A673 (cell line): ENCODE measurements around the gene ARMH3. TPM values are rescaled to one million over a fixed set of nuclear protein-coding genes. Genes with fewer than 3 reads are reported as not detected.

ENCODE experiments used
- BruUV-seq: library from RNA; stranded (reverse); fragments of 400-500 nt; replicated peaks from 2 replicates; lab custom pipeline; 2021; lab: Mats Ljungman, UMichigan
- CTCF ChIA-PET: fragments of 300-600 bp; sonication (Branson Sonifier 250); formaldehyde crosslinking; loops from one replicate; lab custom pipeline; 2022; ENCODE audit warnings: antibody characterized with exemption; lab: Charles Lee
- POLR2A ChIA-PET: fragments of 300-600 bp; sonication (Branson Sonifier 250); formaldehyde crosslinking; loops from one replicate; lab custom pipeline; 2022; ENCODE audit warnings: antibody characterized with exemption; ENCODE audit not compliant: low non-redundant PET; lab: Charles Lee
- DNase-seq: peaks from one replicate; pipeline ENCODE4 v3.0.0-alpha.2; 2015; ENCODE audit warnings: low spot score
- H3K27ac ChIP-seq: fragments of 200-600 bp; sonication (generic); 2 replicates; pipeline ENCODE4 v1.5.1; 2016; ENCODE audit warnings: mixed run types, low read depth, mild to moderate bottlenecking, mixed read lengths, antibody characterized with exemption, low read length; ENCODE audit not compliant: poor library complexity, severe bottlenecking
- H3K27me3 ChIP-seq: fragments of 200-600 bp; sonication (generic); replicated peaks from 2 replicates; pipeline ENCODE4 v1.6.1; 2017; ENCODE audit warnings: mixed run types, low read depth, mild to moderate bottlenecking, mixed read lengths, antibody characterized with exemption, low read length; ENCODE audit not compliant: insufficient read depth, poor library complexity
- H3K36me3 ChIP-seq: fragments of 200-600 bp; sonication (generic); 2 replicates; pipeline ENCODE4 v1.6.1; 2016; ENCODE audit warnings: mixed run types, mild to moderate bottlenecking, mixed read lengths, antibody characterized with exemption, low read length; ENCODE audit not compliant: insufficient read depth, poor library complexity, severe bottlenecking
- H3K4me1 ChIP-seq: fragments of 200-600 bp; sonication (generic); 2 replicates; pipeline ENCODE4 v1.6.1; 2017; ENCODE audit warnings: mixed run types, mild to moderate bottlenecking, mixed read lengths, antibody characterized with exemption, low read length; ENCODE audit not compliant: insufficient read depth, poor library complexity, severe bottlenecking
- H3K4me3 ChIP-seq: fragments of 200-600 bp; sonication (generic); 2 replicates; pipeline ENCODE4 v1.5.1; 2016; ENCODE audit warnings: low read depth, mixed run types, mild to moderate bottlenecking, mixed read lengths, low read length; ENCODE audit not compliant: poor library complexity, severe bottlenecking
- H3K9me3 ChIP-seq: fragments of 200-600 bp; sonication (generic); 2 replicates; pipeline ENCODE4 v1.6.1; 2016; ENCODE audit warnings: mixed run types, low read depth, mild to moderate bottlenecking, mixed read lengths, antibody characterized with exemption, low read length; ENCODE audit not compliant: poor library complexity, severe bottlenecking
- CTCF ChIP-seq: fragments of 300-800, 200-600 bp; sonication (generic); conservative IDR thresholded peaks from 2 replicates; pipeline ENCODE4 v1.5.1; 2017; ENCODE audit warnings: low read depth, mild to moderate bottlenecking, antibody characterized with exemption, low read length, moderate library complexity, mixed read lengths
- EZH2 ChIP-seq: fragments of 200-600 bp; sonication (generic); IDR thresholded peaks from 2 replicates; pipeline ENCODE4 v1.6.1; 2017; ENCODE audit warnings: borderline replicate concordance, low read depth, mild to moderate bottlenecking, mixed read lengths, antibody characterized with exemption, low read length; ENCODE audit not compliant: poor library complexity, severe bottlenecking
- intact Hi-C: fragments of 100-400 bp; cut with micrococcal nuclease; formaldehyde crosslinking; loops from one replicate; pipeline ENCODE4 v1.10.0; 2022; ENCODE audit not compliant: unreplicated experiment
- total RNA-seq: library from RNA; stranded (reverse); gene quantifications from 2 replicates; pipeline ENCODE4 v1.2.3, GENCODE V29; 2021

Gene ARMH3
- total RNA-seq, 1 experiment from 2014 or later = 17.8 TPM

GRCh38 chr10:101892782-101893391 is 163.1 kb downstream of the ARMH3 start:
- CTCF ChIA-PET = no interaction called here
- TF ChIP-seq EZH2 (no peak), CTCF (no peak)
- no peaks in the 10 kb centered on the region for H3K9me3 ChIP-seq
- intact Hi-C loops = no loop called here
- no peaks in the 10 kb centered on the region for H3K27me3 ChIP-seq
- POLR2A ChIA-PET = no interaction called here
- DNase-seq = no peak
- no TSS peak for BruUV-seq
- no peaks in the 10 kb centered on the region for H3K4me1 ChIP-seq
- H3K27ac ChIP-seq = no peak overlapping the region
- no peak overlapping the region for H3K4me3 ChIP-seq
- no peaks in the 10 kb centered on the region for H3K36me3 ChIP-seq

DNA sequence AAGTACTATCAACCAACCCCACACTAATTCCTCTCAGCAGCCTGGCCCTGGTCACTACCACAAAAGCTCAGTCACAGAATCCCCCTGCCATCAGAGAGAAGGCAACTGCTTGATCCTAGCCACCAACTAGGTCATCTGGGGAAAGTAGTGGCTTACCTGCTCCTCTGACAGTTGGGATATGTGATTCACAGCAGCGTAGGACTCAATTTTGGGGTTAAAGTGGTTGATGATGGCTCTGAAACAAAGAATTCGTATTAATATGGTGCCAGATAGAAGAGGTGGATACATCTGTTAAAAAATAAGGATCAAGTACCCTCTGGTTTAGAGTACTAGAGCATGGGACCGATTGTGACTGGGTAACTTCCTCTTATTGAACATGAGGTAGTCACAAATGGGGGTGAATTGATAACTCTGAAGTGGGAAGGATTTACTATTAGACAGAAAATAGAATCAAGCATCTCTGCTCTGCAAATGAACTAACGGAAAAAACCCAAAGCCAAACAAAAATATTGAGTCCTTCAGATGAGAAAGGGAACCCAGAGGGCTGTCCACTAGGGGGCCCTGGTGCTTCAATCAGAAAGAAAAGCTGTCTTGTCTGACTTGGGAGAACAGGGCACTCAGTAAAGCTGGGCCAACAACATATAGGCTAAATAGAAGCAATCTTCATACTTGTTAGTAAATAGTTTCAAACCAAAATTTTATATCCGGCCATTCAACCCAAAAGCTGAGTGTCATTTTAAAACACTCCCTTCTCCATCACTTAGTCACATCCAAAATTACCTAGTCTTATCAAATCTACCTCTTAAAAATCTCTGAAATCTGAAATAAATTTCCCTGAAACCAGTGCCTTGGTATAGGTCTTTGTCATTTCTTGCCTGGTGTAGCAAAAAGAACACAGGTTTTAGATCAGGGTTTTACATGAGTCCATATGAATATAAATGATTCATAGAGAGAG is 166.4 kb downstream of the ARMH3 start:
- BruUV-seq = no TSS peak
- peak; percentile 94 for TF ChIP-seq CTCF
- no peak for TF ChIP-seq EZH2
- POLR2A ChIA-PET = interaction anchor here (0.5 kb wide), 2 partner anchors 197 to 1775 kb away, joined by 3 to 4 read pairs; no protein-coding TSS in a partner anchor
- H3K4me3 ChIP-seq = no peak overlapping the region
- no peaks in the 10 kb centered on the region for H3K9me3 ChIP-seq
- H3K4me1 ChIP-seq = no peaks in the 10 kb centered on the region
- H3K27ac ChIP-seq = no peak overlapping the region
- no peaks in the 10 kb centered on the region for H3K27me3 ChIP-seq
- intact Hi-C loops = loop anchor here (1.0 to 2.0 kb wide), 2 partner anchors 119 to 184 kb away; no protein-coding TSS in a partner anchor
- peak; percentile 83 for DNase-seq
- no peaks in the 10 kb centered on the region for H3K36me3 ChIP-seq
- CTCF ChIA-PET = interaction anchor here (0.6 to 1.8 kb wide), 12 partner anchors 8 to 184 kb away, joined by 3 to 26 read pairs (median 6); partner anchors contain the start of gene KCNIP2

DNA sequence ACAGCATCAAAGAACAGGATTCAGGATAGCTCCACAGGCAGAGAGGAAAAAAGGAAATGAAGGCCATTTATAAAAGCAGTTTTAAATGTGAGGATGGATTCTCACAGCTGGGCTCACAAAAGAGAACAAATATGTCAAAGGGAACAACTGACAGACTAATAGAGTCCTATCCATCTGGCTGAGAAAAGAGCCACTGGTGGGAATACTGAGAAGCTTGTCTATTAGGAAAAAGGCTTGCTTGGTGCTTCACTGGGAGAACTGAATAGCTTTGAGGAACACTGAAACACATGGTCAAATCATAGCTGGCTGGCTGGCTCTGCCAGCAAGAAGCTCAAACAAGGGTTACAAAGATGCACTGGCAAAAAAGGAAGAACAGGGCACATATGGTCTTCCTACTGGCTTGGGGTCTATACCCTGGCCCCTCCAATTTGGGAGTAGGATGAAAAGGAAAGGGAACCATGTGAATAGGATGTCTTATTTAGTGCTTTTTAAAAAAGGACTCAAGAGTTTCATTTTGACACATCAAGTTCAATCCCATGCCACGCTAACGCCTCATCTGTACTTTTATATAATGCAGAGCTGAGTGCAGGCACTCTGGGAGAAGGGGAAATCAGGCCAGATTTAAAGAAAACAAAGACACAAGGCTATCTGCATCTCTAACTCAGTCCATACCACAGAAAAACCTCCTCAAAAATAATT is 167.6 kb downstream of the ARMH3 start:
- Histone ChIP-seq H3K27me3 (no peaks in the 10 kb centered on the region), H3K4me3 (no peak overlapping the region), H3K36me3 (no peaks in the 10 kb centered on the region), H3K27ac (no peak overlapping the region), H3K4me1 (no peaks in the 10 kb centered on the region), H3K9me3 (no peaks in the 10 kb centered on the region)
- POLR2A ChIA-PET = no interaction called here
- no peak for DNase-seq
- BruUV-seq = no TSS peak
- TF ChIP-seq CTCF (no peak), EZH2 (no peak)
- intact Hi-C loops = loop anchor here (2.0 kb wide), 1 partner anchor 120 kb away; no protein-coding TSS in a partner anchor
- CTCF ChIA-PET = interaction anchor here (1.0 to 2.6 kb wide), 2 partner anchors 120 to 122 kb away, joined by 4 to 12 read pairs; no protein-coding TSS in a partner anchor
